MCF 10A (cell line): Measurements from ENCODE around the gene RHPN2. TPM values are rescaled to one million over a fixed set of nuclear protein-coding genes. Genes with fewer than 3 reads are reported as not detected.

ENCODE experiments used
- BruUV-seq: library from RNA; stranded (reverse); fragments of 400-500 nt; replicated peaks from 2 replicates; lab custom pipeline; 2021; lab: Mats Ljungman, UMichigan
- CTCF ChIA-PET: fragments of 300-600 bp; sonication (Branson Sonifier 250); formaldehyde crosslinking; extraction: SDS; loops from one replicate; lab custom pipeline; 2021; ENCODE audit warnings: antibody characterized with exemption, inconsistent platforms; lab: Yijun Ruan, JAX
- POLR2A ChIA-PET: fragments of 300-600, 350-650 bp; sonication (Branson Sonifier 250); formaldehyde crosslinking; extraction: SDS; loops from one replicate; lab custom pipeline; 2020; ENCODE audit warnings: antibody characterized with exemption, inconsistent platforms; lab: Yijun Ruan, JAX
- DNase-seq: peaks from one replicate; pipeline ENCODE4 v3.0.0-alpha.2; 2018; ENCODE audit not compliant: unreplicated experiment
- H3K27ac Mint-ChIP-seq: one replicate; pipeline ENCODE4 v1.8.0; 2022; ENCODE audit warnings: mild to moderate bottlenecking, low read depth, mixed read lengths; ENCODE audit not compliant: unreplicated experiment
- H3K27me3 Mint-ChIP-seq: one replicate; pipeline ENCODE4 v1.8.0; 2022; ENCODE audit warnings: mixed read lengths; ENCODE audit not compliant: insufficient read depth, unreplicated experiment
- H3K36me3 Mint-ChIP-seq: one replicate; pipeline ENCODE4 v1.8.0; 2022; ENCODE audit warnings: mild to moderate bottlenecking, moderate library complexity, mixed read lengths; ENCODE audit not compliant: insufficient read depth, unreplicated experiment
- H3K4me1 Mint-ChIP-seq: one replicate; pipeline ENCODE4 v1.8.0; 2022; ENCODE audit warnings: mixed read lengths; ENCODE audit not compliant: insufficient read depth, unreplicated experiment
- H3K4me3 Mint-ChIP-seq: one replicate; pipeline ENCODE4 v1.8.0; 2022; ENCODE audit warnings: mild to moderate bottlenecking, moderate library complexity, mixed read lengths; ENCODE audit not compliant: unreplicated experiment
- H3K9me3 Mint-ChIP-seq: one replicate; pipeline ENCODE4 v1.8.0; 2022; ENCODE audit warnings: mixed read lengths; ENCODE audit not compliant: unreplicated experiment
- intact Hi-C: fragments of 100-400 bp; cut with micrococcal nuclease; formaldehyde crosslinking; loops from 2 replicates; pipeline ENCODE4 v1.14.1; 2022
- total RNA-seq: library from RNA; stranded (reverse); gene quantifications from 2 replicates; pipeline ENCODE4 v1.2.3, GENCODE V29; 2022
- TF ChIP-seq, protein P1 (sequence below): fragments of 200-600 bp; IDR thresholded peaks from one replicate; pipeline ENCODE4 v1.8.0; 2022; ENCODE audit warnings: antibody characterized with exemption, mild to moderate bottlenecking; ENCODE audit not compliant: unreplicated experiment

The RHPN2 gene
- total RNA-seq, 1 experiment from 2014 or later = 5.5 TPM

DNA sequence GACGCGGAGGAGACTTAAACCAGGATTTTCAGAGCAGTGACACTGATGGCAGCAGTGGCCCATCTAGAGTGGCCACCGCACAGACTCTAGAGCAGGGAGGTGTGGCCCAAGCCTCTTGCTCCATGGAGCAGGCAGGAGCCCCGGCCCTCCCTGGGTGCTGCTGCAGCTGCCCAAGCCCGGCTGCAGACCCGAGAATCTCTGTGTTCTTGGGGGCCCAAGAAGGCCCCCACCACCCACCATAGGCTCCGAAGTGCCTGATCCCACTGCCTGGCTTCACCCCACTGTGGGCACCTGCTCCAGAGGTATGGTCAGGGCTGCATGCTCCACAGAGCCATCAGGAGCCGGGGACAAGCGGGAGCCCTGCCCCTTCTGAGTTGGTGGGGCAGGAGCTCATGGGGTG lies 129.1 kb downstream of the RHPN2 start:
- no TSS peak for BruUV-seq
- DNase-seq = no peak
- Mint-ChIP-seq H3K9me3 (no peaks in the 10 kb centered on the region), H3K27me3 (no peaks in the 10 kb centered on the region), H3K4me3 (no peak overlapping the region), H3K36me3 (peaks cover 36% of the 10 kb centered on the region), H3K27ac (no peak overlapping the region), H3K4me1 (no peaks in the 10 kb centered on the region)
- CTCF ChIA-PET = interaction anchor here (0.6 kb wide), 1 partner anchor 190 kb away, joined by 4 read pairs; no protein-coding TSS in a partner anchor
- TF ChIP-seq, protein P1, sequence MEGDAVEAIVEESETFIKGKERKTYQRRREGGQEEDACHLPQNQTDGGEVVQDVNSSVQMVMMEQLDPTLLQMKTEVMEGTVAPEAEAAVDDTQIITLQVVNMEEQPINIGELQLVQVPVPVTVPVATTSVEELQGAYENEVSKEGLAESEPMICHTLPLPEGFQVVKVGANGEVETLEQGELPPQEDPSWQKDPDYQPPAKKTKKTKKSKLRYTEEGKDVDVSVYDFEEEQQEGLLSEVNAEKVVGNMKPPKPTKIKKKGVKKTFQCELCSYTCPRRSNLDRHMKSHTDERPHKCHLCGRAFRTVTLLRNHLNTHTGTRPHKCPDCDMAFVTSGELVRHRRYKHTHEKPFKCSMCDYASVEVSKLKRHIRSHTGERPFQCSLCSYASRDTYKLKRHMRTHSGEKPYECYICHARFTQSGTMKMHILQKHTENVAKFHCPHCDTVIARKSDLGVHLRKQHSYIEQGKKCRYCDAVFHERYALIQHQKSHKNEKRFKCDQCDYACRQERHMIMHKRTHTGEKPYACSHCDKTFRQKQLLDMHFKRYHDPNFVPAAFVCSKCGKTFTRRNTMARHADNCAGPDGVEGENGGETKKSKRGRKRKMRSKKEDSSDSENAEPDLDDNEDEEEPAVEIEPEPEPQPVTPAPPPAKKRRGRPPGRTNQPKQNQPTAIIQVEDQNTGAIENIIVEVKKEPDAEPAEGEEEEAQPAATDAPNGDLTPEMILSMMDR = no peak
- intact Hi-C loops = no loop called here
- POLR2A ChIA-PET = no interaction called here

DNA sequence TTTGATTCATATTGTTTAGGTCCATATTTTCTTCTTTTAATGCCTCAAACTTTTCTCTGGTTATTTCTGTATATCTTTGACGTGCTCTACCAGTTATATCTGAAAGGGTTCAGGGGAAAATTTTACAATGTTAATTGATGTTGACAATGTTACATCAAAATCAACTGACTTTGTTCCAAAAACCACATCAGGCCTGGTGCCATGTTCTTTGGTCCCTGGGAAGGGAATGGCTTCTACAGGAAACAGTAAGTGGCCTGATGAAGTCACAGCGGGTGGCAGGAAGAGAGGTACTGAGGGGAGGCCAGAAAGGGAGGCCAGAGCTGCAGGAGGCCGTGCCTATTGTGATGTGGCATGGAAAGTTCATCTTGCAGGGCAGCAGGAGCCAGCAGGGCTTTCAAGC lies 131.1 kb downstream of the RHPN2 start:
- H3K4me3 Mint-ChIP-seq = no peak overlapping the region
- no peak for DNase-seq
- H3K9me3 Mint-ChIP-seq = peaks cover 4% of the 10 kb centered on the region
- H3K27ac Mint-ChIP-seq = no peak overlapping the region
- TF ChIP-seq, protein P1 = no peak
- no peaks in the 10 kb centered on the region for H3K4me1 Mint-ChIP-seq
- intact Hi-C loops = no loop called here
- no TSS peak for BruUV-seq
- POLR2A ChIA-PET = no interaction called here
- no peaks in the 10 kb centered on the region for H3K27me3 Mint-ChIP-seq
- CTCF ChIA-PET = interaction anchor here (0.6 to 1.3 kb wide), 2 partner anchors 12 to 15 kb away, joined by 3 to 4 read pairs; no protein-coding TSS in a partner anchor
- peaks cover 51% of the 10 kb centered on the region for H3K36me3 Mint-ChIP-seq

DNA sequence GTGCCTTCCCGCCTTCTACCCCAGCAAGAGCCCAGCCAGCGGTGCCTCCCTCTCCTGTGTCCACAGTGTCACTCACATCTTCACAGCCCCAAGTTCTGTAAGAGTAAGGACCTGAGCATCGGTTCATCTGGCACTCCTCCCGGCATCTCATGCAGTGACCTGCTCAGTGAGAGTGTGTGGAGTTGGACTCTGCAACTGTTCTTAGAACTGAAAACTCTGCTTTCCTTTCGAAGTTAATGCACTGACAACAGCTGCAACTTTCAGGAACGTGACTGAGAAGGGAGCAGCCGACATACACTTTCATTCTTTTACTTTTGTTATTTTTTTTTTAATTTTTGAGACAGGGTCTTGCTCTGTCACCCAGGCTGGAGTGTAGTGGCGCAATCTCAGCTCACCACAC lies 134.1 kb downstream of the RHPN2 start:
- intact Hi-C loops = no loop called here
- Mint-ChIP-seq H3K4me3 (no peak overlapping the region), H3K36me3 (peaks cover 51% of the 10 kb centered on the region), H3K4me1 (no peaks in the 10 kb centered on the region), H3K27ac (no peak overlapping the region), H3K9me3 (peaks cover 8% of the 10 kb centered on the region), H3K27me3 (no peaks in the 10 kb centered on the region)
- BruUV-seq = no TSS peak
- no peak for DNase-seq
- ChIA-PET POLR2A (interaction anchor here (1.3 kb wide), 1 partner anchor 11 kb away, joined by 4 read pairs; no protein-coding TSS in a partner anchor), CTCF (interaction anchor here (0.9 to 1.1 kb wide), 2 partner anchors 15 to 45 kb away, joined by 3 to 4 read pairs; no protein-coding TSS in a partner anchor)
- TF ChIP-seq, protein P1 = no peak

DNA sequence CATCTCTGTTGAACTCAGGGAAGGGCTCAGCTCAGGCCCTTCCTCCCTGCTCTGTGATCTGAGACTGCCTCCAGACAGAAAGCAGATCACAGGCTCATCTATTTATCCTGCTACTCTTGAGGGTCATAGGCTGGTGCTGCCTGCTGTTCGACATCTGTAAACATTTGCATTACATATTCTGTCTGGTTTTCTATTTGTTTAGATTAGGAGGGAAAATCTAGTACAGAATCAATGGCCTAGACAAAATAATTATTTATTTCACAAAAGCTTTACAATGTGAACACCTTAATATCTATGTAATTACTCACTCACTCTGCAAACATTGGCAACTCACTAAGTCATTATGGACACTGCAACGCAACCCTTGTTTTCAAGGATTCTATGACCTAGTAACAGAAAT lies 135.9 kb downstream of the RHPN2 start:
- CTCF ChIA-PET = no interaction called here

More for the DNA sequence above, 135.9 kb downstream of the RHPN2 start:
- Mint-ChIP-seq H3K27me3 (no peaks in the 10 kb centered on the region), H3K9me3 (peaks cover 8% of the 10 kb centered on the region), H3K36me3 (peaks cover 68% of the 10 kb centered on the region), H3K4me1 (no peaks in the 10 kb centered on the region), H3K4me3 (no peak overlapping the region), H3K27ac (no peak overlapping the region)
- TF ChIP-seq, protein P1 = no peak
- intact Hi-C loops = no loop called here
- no TSS peak for BruUV-seq
- POLR2A ChIA-PET = interaction anchor here (1.0 kb wide), 1 partner anchor 9 kb away, joined by 3 read pairs; no protein-coding TSS in a partner anchor
- DNase-seq = no peak

Other genes starting within 250 kb of the RHPN2 start
- gene SLC7A9, start 195.1 kb downstream of the RHPN2 start, total RNA-seq = not detected in 2 replicates
- 24.7 and 28.4 TPM in 2 replicates for gene CEP89, start 92.9 kb downstream of the RHPN2 start, total RNA-seq
- gene FAAP24, start 92.6 kb downstream of the RHPN2 start, total RNA-seq = 4.1 and 5.1 TPM in 2 replicates
- 5.1 and 6.6 TPM in 2 replicates for gene GPATCH1, start 16.3 kb upstream of the RHPN2 start, total RNA-seq
- not detected in 2 replicates for gene WDR88, start 67.2 kb upstream of the RHPN2 start, total RNA-seq
- 7.7 and 9.5 TPM in 2 replicates for gene LRP3, start 129.4 kb upstream of the RHPN2 start, total RNA-seq
- gene SLC7A10, start 161.0 kb upstream of the RHPN2 start, total RNA-seq = not detected in 2 replicates
- gene CEBPA, start 237.6 kb upstream of the RHPN2 start, total RNA-seq = 4.7 and 6.2 TPM in 2 replicates